K562 (cell line): ENCODE data around the gene JUNB. TPM values are rescaled to one million over a fixed set of nuclear protein-coding genes. Genes with fewer than 3 reads are reported as not detected.

Source experiments
- ATAC-seq: fragments of 200-7000 bp; cut with Tn5 transposase; 3 replicates; pipeline ENCODE4 v1.9.1; 2020; ENCODE audit warnings: moderate library complexity
- BruUV-seq: library from RNA; stranded (reverse); fragments of 400-500 nt; replicated peaks from 2 replicates; lab custom pipeline; 2021; lab: Mats Ljungman, UMichigan
- CTCF ChIA-PET: fragments of 300-600 bp; formaldehyde crosslinking; extraction: SDS; loops from one replicate; lab custom pipeline; 2021; ENCODE audit warnings: low intra/inter-chr PET ratio; lab: Yijun Ruan, JAX
- POLR2A ChIA-PET: fragments of 300-600, 350-650 bp; sonication (Branson Sonifier 250); formaldehyde crosslinking; extraction: SDS; loops from one replicate; lab custom pipeline; 2021; ENCODE audit warnings: antibody characterized with exemption, inconsistent platforms; lab: Yijun Ruan, JAX
- DNase-seq, 4 experiments: peaks; one replicate each; pipeline versions ENCODE4 v3.0.0 to v3.0.0-alpha.2; 2011 to 2018; ENCODE audit warnings: low spot score in 3 of 4, mixed read lengths in 3 of 4; ENCODE audit errors: extremely low read depth in 1 of 4
- FAIRE-seq: peaks from 2 replicates; lab custom pipeline; 2011; peaks lifted over from hg19 to GRCh38; lab: Jason Lieb, UNC
- H2AFZ ChIP-seq: 2 replicates; pipeline ENCODE4 v1.6.0; 2011; ENCODE audit warnings: low read depth, low read length, control low read depth, inconsistent platforms
- H3K27ac ChIP-seq: fragments of 200-600 bp; 3 replicates; pipeline ENCODE4 v1.8.0; 2011; ENCODE audit warnings: low read depth, mild to moderate bottlenecking, control low read depth, inconsistent platforms, low read length, moderate library complexity, mixed read lengths; ENCODE audit errors: extremely low read depth
- H3K27me3 ChIP-seq, 2 experiments: fragments of 300-600 bp in 1 of 2; 2 replicates in 1 of 2; 3 replicates in 1 of 2; pipeline versions ENCODE4 v1.6.0 to v1.8.0; 2011; ENCODE audit warnings: inconsistent platforms in 2 of 2, low read length in 2 of 2, mild to moderate bottlenecking in 1 of 2, mixed read lengths in 1 of 2, moderate library complexity in 1 of 2; ENCODE audit not compliant: control insufficient read depth in 2 of 2, insufficient read depth in 2 of 2
- H3K36me3 ChIP-seq: fragments of 300-600 bp; 3 replicates; pipeline ENCODE4 v1.8.0; 2011; ENCODE audit warnings: mild to moderate bottlenecking, low read length, inconsistent platforms; ENCODE audit not compliant: control insufficient read depth, insufficient read depth
- H3K4me1 ChIP-seq, 2 experiments: fragments of 200-600 bp in 1 of 2; replicated peaks in 1 of 2; 2 replicates in 1 of 2; 3 replicates in 1 of 2; pipeline versions ENCODE4 v1.5.1 to v1.8.0; 2011; ENCODE audit warnings: inconsistent platforms in 2 of 2, low read length in 2 of 2, mild to moderate bottlenecking in 1 of 2, mixed read lengths in 1 of 2, moderate library complexity in 1 of 2; ENCODE audit not compliant: control insufficient read depth in 2 of 2, insufficient read depth in 2 of 2
- H3K4me2 ChIP-seq: 2 replicates; pipeline ENCODE4 v1.6.1; 2011; ENCODE audit warnings: low read length, control low read depth, inconsistent platforms, mixed read lengths; ENCODE audit not compliant: insufficient read depth
- H3K4me3 ChIP-seq: fragments of 200-600 bp; sonication (generic), shearing (Covaris generic); 2 replicates; pipeline ENCODE4 v1.5.1; 2016; ENCODE audit warnings: control low read depth, inconsistent platforms
- H3K79me2 ChIP-seq: fragments of 200-600 bp; 3 replicates; pipeline ENCODE4 v1.8.0; 2011; ENCODE audit warnings: low read length, inconsistent platforms; ENCODE audit not compliant: control insufficient read depth, insufficient read depth
- H3K9ac ChIP-seq, 2 experiments: 2 replicates each; pipeline versions ENCODE4 v1.6.0 to v1.6.1; 2011; ENCODE audit warnings: low read depth in 2 of 2, low read length in 2 of 2, control low read depth in 1 of 2, inconsistent platforms in 1 of 2, mild to moderate bottlenecking in 1 of 2, mixed read lengths in 1 of 2; ENCODE audit not compliant: insufficient read depth in 1 of 2
- H3K9me1 ChIP-seq: one replicate; pipeline ENCODE4 v1.6.0; 2011; ENCODE audit warnings: inconsistent platforms, mild to moderate bottlenecking, low read length, moderate library complexity; ENCODE audit not compliant: control insufficient read depth, insufficient read depth
- H3K9me3 ChIP-seq: replicated peaks from 2 replicates; pipeline ENCODE4 v1.5.1; 2011; ENCODE audit warnings: low read depth, low read length, inconsistent platforms; ENCODE audit not compliant: control insufficient read depth, insufficient read depth
- H4K20me1 ChIP-seq: replicated peaks from 2 replicates; pipeline ENCODE4 v1.6.1; 2011; ENCODE audit warnings: low read length, inconsistent platforms, mixed read lengths; ENCODE audit not compliant: control insufficient read depth, insufficient read depth
- KLF6 ChIP-seq: fragments of 250-450 bp; sonication (Bioruptor Pico); IDR thresholded peaks from 2 replicates; pipeline ENCODE4 v1.4.0; 2020; ENCODE audit warnings: mild to moderate bottlenecking, moderate library complexity, borderline replicate concordance
- YY1 ChIP-seq, 3 experiments: IDR thresholded peaks; 2 replicates each; pipeline ENCODE4 v1.6.1; 2011; ENCODE audit warnings: low read length in 2 of 3, mild to moderate bottlenecking in 2 of 3, moderate library complexity in 2 of 3, borderline replicate concordance in 1 of 3, control low read depth in 1 of 3, low read depth in 1 of 3; ENCODE audit not compliant: insufficient read depth in 3 of 3, insufficient replicate concordance in 2 of 3, control insufficient read depth in 1 of 3, insufficient read length in 1 of 3; ENCODE audit errors: extremely low read depth in 1 of 3
- ZNF24 ChIP-seq: fragments of 450-650 bp; IDR thresholded peaks from 2 replicates; pipeline ENCODE4 v1.6.1; 2016
- WGBS: fragments of 100-300 bp; shearing (Covaris generic); methylation state at CpG from one replicate; pipeline ENCODE4 v1.1.6; 2016; ENCODE audit warnings: low coverage, mixed read lengths; ENCODE audit not compliant: insufficient coverage; ENCODE audit errors: missing lambda C conversion rate; 5-methylcytosine and 5-hydroxymethylcytosine counted together
- in situ Hi-C: fragments of 300-500 bp; cut with MboI; formaldehyde crosslinking; loops from 4 replicates; pipeline ENCODE4 v1.15.0; 2018; ENCODE audit warnings: inconsistent platforms, mixed read lengths
- intact Hi-C: fragments of 100-400 bp; cut with micrococcal nuclease; formaldehyde crosslinking; loops from 2 replicates; pipeline ENCODE4 v1.14.2; 2022
- polyA plus RNA-seq, 8 experiments: library from polyadenylated mRNA; depleted of rRNA in 4 of 8; stranded (reverse) in 5 of 8; unstranded in 3 of 8; fragments of >200 nt; fragmentation: Nextera tagmentation in 2 of 8; fragmentation: Illumina TruSeq in 1 of 8; extraction: Ambion mirVana in 2 of 8; extraction: Trizol in 1 of 8; gene quantifications; 2 replicates each; pipeline versions ENCODE4 v1.2.1 to v1.2.3, GENCODE V29; 2011 to 2014; ENCODE audit warnings: inconsistent platforms in 1 of 8, missing spikeins in 1 of 8
- total RNA-seq, 7 experiments: library from RNA; depleted of rRNA in 6 of 7; stranded (reverse); fragments of >200 nt in 6 of 7; fragmentation: Illumina TruSeq in 2 of 7; extraction: Trizol in 2 of 7; gene quantifications; 2 replicates each; pipeline versions ENCODE4 v1.2.1 to v1.2.3, GENCODE V29; 2011 to 2021; ENCODE audit warnings: low replicate concordance in 1 of 7
- TF ChIP-seq, protein P1 (sequence below), 2 experiments: fragments of 450-650 bp; formaldehyde crosslinking in 1 of 2; IDR thresholded peaks; 2 replicates each; pipeline versions ENCODE4 v1.4.0 to v1.6.1; 2014 to 2020; ENCODE audit warnings: mild to moderate bottlenecking in 2 of 2, borderline replicate concordance in 1 of 2, low read depth in 1 of 2

Gene JUNB
- total and polyA plus RNA-seq, 9 of the 15 experiments (the other 6 are each of a cell fraction or from before 2014, with no cell fraction given): 0.23 to 88.1 (median 13.1) TPM

DNA sequence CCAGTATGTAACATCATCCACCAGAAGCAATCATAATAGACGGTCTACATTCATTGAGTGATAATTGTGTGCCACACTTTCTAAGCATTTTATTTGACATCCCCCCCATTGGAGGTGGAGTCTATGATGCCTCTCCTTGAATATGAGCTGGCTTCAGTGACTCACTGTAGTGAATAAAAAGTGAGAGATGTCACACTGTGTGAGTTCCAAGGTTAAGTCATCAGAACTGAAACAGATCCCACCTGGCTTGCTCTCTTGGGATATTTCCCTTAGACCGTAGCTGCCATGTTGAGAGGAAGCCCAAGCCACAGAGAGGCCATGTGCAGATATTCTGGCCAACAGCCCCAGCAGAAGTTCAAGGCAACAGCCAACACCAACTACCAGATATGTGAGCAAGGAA is 30.5 kb downstream of the JUNB start (continued):
- TF ChIP-seq YY1 (IDR thresholded peaks at IDR 0.05; ENCODE audit: borderline replicate concordance in 1 of 3, control insufficient read depth in 1 of 3, extremely low read depth in 1 of 3, insufficient read depth in 3 of 3, insufficient read length in 1 of 3, insufficient replicate concordance in 2 of 3, low read depth in 1 of 3, low read length in 2 of 3): peak in 1 of 3 experiments; percentile 68

- Histone ChIP-seq H3K4me3 (0 out of 2 replicates have a peak overlapping the region, but pooled peaks have one; percentile 10), H3K4me1 (peaks cover 4 to 22% of the 10 kb centered on the region in 2 experiments; a peak in 3 of 5 replicates), H3K4me2 (peak overlapping the region; percentile 60), H3K9me1 (peaks cover 3% of the 10 kb centered on the region), H3K36me3 (no peaks in the 10 kb centered on the region), H3K79me2 (no peaks in the 10 kb centered on the region), H3K27me3 (no peaks in the 10 kb centered on the region), H3K27ac (peak overlapping the region; percentile 11; the same call in 2 of the 3 replicates), H3K9me3 (no peaks in the 10 kb centered on the region), H4K20me1 (no peaks in the 10 kb centered on the region; the same call in 1 of the 2 replicates), H2AFZ (peak overlapping the region; percentile 93), H3K9ac (peak overlapping the region in 1 of 2 experiments; percentile 72; a peak in 2 of 4 replicates)
- FAIRE-seq: peak; percentile 82
- in situ Hi-C loops (no loop called here), intact Hi-C loops (no loop called here)
- 3% methylated on average over 30 of the region's 46 CpGs for WGBS
- ChIA-PET CTCF (interaction anchor here (0.6 kb wide), 1 partner anchor 1661 kb away, joined by 3 read pairs; no protein-coding TSS in a partner anchor), POLR2A (no interaction called here)
- peak; percentile 90 for ATAC-seq
- BruUV-seq: no TSS peak
- peak; percentile 76 to 93 (median 88) for DNase-seq
- TF ChIP-seq, protein P1, sequence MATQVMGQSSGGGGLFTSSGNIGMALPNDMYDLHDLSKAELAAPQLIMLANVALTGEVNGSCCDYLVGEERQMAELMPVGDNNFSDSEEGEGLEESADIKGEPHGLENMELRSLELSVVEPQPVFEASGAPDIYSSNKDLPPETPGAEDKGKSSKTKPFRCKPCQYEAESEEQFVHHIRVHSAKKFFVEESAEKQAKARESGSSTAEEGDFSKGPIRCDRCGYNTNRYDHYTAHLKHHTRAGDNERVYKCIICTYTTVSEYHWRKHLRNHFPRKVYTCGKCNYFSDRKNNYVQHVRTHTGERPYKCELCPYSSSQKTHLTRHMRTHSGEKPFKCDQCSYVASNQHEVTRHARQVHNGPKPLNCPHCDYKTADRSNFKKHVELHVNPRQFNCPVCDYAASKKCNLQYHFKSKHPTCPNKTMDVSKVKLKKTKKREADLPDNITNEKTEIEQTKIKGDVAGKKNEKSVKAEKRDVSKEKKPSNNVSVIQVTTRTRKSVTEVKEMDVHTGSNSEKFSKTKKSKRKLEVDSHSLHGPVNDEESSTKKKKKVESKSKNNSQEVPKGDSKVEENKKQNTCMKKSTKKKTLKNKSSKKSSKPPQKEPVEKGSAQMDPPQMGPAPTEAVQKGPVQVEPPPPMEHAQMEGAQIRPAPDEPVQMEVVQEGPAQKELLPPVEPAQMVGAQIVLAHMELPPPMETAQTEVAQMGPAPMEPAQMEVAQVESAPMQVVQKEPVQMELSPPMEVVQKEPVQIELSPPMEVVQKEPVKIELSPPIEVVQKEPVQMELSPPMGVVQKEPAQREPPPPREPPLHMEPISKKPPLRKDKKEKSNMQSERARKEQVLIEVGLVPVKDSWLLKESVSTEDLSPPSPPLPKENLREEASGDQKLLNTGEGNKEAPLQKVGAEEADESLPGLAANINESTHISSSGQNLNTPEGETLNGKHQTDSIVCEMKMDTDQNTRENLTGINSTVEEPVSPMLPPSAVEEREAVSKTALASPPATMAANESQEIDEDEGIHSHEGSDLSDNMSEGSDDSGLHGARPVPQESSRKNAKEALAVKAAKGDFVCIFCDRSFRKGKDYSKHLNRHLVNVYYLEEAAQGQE (IDR thresholded peaks at IDR 0.05; ENCODE audit: borderline replicate concordance): peak; percentile 38
- TF ChIP-seq, protein P1 (CRISPR knock-in tag; IDR thresholded peaks at IDR 0.05; ENCODE audit: low read depth): no peak
- TF ChIP-seq ZNF24 (no peak), KLF6 (CRISPR knock-in tag) (no peak)
Observed at GRCh38 chr19:12825254-12826131, 34.2 kb downstream of the JUNB start.
